NCI-H1105 (cell line): Measurements from ENCODE around the gene CD99.

ENCODE experiments used
- DNase-seq: peaks from one replicate; lab custom pipeline; 2025; lab: John Stamatoyannopoulos, UW

CD99 gene

DNA sequence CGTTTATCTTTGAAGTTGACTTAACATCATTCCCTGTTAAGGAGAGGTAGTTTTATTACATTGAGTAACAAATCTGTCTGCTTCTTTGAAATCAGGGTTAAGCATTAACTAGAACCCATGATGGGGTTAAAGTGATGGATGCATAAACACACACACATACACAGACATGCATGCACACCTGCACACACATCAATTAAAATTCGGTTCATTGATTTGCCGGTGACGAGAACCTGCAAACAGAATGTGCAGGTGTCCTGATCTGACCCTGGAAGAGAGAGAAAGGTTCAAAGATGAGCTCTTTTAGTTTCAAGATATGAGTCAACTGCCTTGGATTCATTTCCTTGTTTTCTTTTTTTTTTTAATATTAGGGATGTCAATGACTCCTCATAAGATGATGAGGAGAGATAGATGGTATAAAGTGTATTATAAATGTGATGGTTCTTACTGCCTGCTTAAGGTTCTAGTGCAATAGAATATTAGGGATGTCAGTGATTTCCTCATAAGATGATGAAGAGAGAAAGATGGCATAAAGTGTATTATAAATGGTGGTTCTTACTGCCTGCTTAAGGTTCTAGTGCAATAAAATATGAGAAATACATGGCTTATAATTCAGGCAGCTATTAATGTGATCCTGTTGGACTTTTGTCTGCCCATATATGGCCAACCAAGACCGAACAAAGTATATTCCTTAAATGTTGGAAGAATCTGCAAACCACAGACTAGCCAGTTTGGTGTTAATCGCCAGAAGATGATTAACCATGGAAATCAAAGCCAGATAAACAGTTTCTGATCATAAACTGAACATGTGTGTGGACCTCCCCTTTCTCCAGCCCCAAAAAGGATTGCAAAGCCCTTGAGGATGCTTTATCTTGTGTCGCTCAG lies 14.1 kb upstream of the CD99 start:
- no peak for DNase-seq

DNA sequence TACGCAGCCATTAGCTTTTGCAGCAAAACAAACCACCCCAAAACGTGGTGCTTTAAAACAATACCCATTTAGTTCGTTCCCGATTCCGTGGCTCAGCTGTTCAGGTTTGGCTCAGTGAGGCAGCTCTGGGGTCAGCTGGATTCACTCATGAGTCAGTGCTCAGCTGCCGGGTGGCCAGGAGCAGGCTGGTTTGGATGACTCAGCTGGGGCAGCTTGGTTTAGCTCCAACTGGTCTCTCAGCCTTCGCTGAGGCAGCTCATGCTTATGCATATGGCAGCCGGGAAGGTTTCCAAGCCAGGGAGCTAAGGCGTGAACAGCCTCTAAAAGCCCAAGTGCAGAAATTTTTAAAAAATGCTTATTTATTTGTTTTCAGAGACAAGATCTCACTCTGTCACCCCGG lies 13.3 kb upstream of the CD99 start:
- DNase-seq = no peak

DNA sequence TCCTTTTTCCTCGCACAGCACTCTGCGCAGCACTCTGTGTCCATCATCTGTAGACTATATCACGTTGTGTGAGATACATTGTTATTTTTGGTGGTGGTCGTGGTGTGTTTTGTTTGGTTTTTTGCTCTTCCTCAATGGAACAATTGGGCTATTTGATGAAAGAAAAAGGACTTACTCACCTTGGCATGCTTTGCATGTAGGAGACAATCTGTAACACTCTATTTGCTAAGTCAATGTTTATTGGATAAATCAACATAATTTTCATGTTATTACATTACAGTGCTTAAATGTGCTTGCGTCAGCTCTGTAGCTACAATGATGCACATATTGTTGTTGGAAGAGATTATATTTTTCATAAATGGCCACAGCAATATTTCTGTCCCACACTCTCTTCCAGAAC lies 12.5 kb upstream of the CD99 start:
- DNase-seq = no peak

DNA sequence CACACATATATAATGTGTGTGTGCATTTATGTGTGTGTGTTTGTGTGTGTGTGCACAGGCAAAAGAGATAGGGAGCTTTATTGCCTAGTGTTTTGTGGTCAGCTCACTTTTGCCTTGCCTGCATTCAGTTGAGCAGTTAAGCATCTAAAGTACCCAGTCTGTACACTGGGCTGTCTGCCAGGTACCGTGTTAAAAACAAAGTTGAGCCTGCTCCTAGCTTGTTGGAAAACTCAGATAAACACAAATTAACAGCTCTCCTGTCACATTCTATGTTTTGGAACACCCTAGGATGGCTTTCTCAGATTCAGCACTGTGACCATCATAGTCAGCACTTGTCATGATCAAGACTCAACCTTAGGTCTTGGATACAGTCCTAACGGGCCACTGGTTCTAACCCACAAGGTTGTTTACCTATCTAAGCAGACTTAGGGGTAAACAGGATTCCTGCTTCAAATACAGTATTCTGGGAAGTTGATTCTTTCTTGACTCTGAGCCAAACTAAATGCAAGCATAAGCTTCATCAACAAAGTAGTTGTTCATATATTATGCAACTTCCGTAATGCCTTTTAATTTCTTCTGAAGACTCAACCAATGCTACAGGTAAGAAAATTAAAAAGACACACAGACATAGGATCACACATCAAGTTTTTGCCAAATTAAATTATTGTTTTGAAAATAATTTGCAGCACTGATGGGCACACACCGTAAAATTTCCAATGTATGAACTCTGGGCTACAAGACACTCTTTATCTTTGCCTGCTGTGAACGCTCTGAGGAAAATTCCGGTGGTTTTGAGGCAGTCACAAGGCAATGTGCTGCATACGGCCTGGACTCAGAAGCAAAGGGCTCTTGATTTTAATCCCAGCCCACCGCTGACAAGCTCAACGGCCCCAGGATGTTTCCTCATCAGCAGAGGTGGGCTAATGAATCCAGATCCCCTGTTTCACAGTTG lies 11.3 kb upstream of the CD99 start:
- DNase-seq = no peak

DNA sequence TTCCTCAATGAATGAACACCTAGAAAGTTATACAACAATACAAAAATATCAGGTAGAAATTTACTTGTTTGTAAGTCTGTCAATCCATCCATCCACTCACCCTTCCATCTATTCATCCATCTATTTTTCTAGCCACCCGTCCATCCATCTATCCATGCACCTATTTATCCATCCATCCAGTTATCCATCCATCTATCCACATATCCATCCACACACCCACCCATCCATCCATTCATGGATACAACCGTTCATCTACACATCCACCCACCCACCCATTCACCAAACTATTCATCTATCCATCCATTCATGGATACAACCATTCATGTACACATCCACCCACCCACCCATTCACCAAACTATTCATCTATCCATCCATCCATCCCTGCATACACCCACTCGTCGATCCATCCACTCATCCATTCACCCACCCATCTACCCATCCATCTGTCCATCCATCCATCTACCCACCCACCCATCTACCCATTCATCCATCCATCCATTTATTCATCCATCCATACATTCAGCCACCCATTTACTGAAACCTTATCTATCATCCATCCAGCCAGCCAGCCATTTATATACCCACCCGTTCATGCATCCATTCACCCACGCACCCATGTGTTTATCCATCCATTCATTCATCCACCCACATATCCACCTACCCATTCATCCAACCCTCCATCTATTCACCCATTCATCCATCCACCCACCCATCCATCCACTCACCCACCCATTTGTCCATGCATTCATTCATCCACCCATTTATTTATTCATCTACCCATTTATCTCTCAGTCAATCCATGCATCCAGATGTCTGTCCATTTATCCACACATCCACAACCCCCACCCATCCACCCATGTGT lies 10.4 kb upstream of the CD99 start:
- DNase-seq = no peak

DNA sequence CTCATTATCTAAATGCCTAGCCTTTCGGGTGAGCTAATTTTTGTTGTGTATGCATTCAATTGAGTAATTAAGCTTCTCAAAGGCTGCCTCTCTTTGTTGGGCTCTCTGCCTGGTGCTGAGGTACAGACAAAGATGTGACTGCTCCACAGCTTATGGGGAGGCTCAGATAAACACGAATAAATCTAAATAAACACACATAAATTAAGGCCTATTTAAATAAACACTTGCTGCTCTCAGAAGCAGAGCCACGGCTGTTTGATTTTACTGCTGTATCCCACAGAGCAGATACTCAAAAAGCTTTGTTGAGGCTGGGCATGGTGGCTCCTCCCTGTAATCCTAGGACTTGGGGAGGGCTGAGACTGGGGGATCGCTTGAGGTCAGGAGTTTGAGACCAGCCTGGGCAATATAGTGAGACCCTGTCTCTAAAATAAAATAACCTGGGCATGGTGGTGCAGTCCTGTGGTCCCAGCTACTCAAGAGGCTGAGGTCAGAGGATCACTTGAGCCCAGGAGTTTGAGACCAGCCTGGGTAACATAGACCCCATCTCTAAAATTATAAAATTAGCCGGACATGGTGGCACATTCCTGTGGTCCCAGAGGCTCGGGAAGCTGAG lies 8.4 kb upstream of the CD99 start:
- DNase-seq = no peak

DNA sequence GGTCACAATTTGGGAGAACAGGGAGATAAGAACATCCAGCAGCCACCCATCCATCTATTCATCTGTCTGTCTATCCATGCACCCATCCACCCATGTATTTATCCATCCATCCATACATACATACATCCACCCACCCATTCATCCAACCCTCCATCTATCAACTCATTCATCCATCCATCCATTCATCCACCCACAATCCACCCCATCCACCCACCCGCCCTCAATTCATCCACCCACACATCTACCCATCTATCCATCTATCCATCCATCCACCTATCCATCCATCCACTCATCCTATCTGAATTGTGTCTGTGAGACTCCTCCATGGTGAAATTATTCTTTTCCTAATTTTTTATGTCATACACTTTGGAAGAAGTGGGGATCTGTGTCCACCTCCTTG lies 6.8 kb upstream of the CD99 start:
- DNase-seq = no peak

DNA sequence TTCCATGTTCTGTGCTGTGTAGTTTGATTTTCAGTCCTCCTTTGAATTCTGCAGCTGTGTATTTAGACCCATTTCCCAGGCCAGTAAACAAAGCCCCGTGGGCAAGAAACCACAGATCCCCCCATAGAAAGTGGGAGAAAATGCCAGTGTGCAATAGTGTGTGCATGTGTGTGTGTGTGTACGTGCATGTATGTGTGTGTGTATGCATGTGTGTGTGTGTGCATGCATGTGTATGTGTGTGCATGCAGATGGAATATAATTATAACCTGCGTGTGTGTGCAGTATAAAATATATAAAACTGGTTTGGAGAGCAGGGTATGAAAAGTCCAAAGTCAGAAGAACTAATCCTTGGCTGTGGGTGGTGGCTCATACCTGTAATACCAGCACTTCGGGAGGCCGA lies 5.2 kb upstream of the CD99 start:
- DNase-seq = no peak

DNA sequence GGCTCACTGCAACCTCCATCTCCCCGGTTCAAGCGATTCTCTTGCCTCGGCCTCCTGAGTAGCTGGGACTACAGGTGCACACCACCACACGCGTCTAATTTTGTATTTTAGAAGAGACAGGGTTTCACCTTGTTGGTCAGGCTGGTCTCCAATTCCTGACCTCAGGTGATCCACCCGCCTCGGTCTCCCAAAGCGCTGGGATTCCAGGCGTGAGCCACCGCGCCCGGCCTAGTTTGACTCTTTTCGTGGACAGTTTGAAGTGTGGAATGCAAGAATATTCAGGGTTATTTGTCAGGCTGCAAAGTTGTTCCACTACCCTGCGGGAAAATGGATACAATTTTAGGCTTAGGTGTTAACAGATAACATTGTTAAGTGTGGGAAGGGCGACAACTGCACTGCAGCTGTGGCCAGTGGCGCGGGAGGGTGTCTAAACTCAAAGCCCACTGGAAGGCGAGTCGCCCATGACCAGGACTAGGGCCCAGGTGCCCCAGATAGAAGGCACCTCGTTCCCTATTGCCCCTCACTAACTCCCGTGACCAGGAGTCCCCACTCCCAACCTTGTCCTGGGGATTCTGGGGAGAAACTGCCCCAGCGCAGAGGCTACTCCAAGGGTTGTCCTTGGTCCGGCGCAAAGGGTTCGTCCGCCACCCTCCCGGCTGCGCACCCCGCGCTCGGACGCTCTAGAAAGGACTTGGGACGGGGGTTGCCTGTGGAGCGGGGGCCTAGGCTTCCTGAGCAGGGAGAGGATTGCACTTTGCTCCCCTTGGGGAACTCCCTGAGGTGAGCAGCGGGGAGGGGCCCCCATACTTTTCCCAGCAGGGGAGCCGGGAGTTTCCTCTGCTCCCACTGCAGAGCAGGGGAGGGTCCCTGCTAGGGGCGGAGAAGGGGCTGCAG lies 1.1 kb upstream of the CD99 start:
- no peak for DNase-seq

DNA sequence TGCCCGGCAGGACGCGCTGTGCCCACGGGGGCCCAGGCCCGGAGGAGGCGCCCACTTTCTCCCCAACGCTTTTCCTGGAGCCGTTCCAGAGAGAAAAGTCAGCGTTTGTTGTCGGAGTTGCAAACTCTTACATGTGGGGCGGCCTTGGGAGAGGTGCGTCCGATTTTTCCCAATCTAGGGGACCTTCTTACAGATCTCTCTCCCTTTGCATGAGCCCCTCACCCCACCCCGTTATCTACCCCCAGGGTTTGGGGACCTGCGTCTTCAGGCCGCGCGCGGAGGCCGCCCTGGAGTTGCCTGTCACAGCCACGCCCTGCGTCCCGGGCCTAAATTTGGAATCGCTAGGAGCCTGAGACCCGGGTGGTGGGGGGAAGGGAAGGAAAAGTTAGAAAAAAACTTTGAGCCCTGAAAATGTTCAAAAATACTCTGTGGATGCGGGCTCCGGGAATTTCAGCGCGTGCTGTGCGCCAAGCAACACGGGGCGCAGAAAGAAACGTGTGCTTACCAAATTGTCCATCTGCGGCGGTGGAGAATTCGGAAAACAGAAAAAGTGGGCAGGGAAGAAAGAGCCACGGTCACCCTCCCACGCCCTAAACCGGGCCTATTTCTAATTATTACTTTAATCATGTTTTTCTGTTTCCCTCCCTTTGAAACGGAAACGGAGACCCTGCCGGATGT lies 587 bp downstream of the CD99 start:
- DNase-seq = no peak

DNA sequence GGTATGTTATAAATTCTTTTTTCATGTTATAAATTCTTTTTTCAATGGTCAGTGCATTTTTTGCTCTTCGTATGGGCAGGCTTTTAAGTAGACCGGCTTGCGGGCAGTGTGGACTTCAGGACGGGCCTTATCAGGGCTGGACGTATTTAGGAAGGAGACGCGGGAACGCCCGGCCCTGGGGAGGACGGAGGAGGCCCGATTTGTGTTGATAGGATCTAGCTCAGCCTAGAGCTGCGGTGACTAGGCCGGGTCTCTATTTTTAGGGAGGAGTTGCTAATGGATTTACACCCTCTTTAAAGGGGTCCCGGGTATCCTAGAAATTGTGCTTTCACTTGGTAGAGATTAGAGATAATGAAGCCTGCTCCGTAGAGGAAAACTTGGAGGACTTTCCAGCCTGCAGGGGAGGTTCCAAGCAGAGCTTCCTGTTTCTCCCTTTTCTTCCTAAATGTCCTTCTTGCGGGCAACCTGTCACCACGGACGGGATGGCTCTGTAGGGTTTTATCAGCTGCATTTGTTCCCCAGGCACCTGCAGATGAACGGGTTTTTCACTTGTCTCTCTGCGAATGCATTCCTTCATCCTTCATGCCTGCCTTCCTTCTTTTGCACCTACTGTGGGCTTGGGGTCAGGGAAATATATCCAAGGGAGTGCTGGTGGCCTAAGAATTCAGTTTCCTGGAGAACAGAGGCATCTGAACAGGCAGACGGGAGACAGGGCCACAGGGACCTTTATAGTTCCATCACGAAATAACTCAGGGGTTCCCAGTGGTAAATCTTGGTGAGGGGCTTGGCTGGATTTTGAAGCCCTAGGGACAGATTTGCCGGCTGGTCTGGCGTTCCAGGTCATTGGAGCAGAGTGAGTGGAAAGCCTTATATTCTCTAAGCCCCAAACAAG lies 1.4 kb downstream of the CD99 start:
- DNase-seq = no peak

DNA sequence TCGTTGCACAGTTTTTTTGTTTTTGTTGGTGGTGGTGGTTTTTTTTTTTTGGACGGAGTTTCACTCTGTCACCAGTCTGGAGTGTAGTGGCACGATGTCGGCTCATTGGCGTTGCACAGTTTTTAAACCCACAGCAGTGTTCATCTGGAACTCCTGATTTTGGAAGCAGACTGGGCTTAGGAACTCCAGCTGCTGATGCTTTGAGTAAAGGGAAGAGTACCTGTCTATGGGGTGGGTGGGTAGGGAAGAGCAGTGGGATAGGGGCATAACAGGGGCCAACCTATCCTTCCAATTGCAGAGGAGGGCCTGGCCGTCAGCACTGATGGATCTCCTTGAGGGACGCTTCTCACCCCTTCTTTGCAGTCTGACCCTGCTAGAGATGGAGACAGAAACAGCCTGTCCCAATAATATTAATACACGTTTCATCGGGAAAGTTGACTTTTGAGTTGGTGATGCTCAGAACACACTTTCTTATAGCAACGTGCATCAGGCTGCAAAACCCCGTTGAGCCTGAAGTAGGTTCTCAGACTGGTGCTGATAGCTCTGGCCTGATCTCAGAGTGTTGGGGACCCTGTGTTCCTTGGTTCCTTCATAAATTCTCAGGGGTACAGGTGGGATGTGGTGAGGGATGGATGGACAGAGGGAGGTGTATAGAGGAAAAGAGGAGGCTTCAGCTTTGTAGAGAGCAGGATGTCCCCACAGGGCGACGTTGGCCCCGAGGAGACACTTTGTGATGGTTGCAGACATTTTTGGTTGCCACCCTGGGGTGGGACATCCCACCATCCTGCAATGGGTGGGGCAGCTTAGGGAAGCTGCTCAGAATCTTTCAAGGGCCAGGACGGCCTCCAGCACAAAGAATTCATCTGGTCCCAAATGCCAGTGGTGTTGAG lies 2.3 kb downstream of the CD99 start:
- no peak for DNase-seq

DNA sequence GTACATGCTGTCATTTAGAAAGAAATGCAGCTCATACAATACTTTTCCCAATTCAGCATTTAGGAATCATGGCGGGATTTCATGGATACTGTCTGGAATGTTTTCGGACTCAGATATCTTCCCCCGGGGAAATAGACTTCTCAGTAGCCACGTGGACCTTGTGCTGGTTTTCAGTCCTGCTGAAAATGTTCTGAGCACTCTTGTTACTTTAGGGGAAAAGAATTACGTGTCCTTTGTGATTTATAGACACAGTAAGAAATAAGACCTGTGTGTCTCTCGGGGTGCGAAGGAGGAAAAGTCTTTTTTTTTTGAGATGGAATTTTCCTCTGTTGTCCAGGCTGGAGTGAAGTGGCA lies 3.8 kb downstream of the CD99 start:
- DNase-seq = no peak

DNA sequence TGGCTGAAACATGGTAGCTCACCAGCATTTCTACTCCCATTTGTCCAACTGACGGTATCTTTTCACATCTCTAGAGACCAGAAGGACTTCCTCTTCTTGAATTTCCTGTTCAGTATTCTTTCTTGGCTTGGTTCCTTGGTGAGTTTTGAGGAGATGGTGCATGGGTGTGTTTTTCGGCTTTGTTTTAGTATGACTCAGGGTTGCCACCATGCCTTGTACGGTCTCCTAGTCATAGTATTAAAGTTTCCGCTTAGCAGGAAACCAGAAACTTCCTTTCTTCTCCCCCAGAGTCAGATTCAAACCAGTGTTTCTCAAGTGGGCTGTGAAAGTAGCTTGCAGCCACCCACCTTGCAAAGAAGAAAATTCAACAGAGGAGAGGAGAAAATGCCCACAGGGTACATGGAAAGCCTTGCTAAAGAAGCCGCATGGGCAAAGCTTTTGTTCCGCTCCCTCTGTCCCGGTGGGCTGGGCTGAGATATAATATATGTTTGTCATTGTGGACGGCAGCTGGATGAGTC lies 5.7 kb downstream of the CD99 start:
- DNase-seq = no peak

DNA sequence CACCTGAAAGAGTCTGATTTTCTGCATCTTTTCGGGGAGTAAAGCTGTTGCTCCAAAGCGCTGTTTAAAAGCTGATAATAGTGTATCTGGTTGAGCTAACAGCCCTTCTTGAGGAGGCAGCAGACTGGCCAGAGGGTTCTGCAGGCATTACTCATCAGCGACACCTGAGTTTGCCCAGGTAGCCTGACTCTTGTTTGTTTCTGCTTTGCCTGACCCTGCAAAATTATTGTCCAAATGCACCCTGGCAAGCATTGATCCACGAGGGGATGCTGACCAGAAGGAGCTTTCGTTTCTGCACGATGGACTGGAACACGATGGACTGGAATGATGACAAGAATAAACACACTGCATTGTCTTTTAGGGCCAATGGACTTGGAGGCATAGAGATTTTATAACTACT lies 6.2 kb downstream of the CD99 start:
- DNase-seq = no peak

DNA sequence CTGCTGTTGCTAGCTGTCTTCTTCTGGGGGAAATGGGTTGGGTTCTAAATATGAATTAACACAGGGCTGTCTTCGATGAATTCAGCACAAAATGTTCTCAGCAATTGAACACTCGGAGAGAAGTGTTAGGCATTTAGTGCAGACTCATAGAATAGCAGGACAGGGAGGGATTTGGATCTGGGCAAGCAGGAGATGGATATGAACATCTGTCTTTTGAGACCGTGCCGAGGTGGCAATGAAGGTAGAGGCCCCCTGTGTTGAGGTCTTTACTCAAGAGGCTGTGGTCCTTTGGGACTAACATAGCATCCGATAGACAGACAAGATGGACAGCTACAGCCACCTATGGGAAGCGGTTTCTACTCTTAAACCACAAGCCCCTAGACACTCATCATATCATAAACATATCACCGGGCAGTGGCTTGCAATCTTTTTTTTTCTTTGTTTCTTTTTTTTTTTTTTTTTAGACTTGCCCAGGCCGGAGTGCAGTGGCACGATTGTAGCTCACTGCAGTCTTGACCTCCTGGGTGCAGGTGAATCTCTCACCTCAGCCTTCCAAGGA lies 6.7 kb downstream of the CD99 start:
- DNase-seq = no peak

DNA sequence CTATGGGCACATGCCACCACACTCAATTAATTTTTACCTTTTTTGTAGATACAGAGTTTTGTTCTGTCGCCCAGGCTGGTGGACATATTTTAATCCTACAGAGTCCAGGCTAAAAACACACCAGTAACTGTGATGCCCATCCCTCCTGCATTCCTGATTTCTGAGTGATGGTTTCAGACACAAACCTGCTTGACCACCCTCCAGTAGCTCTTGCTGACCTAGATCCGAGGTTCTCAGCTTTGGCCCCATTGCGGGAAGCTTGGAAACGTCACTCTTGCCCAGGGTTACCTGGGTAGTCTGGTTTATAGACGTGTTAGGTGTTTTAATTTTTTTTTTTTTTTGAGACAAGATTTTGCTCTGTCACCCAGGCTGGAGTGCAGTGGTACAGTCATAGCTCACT lies 7.5 kb downstream of the CD99 start:
- no peak for DNase-seq

DNA sequence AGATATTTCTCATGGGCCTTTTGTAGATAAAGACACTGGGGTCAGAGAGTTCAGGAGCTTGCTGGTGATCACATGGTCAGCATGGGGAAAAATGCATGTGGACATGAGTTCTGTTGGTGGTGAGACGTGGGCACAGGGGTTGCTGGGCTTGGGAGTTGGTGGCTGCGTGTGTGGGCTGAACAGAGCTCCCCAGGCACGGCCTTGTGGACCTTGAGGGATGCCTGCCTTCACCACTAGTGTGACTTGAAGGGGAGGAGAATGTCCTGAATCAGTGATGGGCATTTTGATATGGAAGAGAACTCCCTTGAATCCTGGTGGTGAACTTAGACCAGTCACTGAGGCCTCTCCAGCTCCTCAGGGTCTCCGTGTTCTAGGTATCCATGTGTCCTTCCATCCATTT lies 8.9 kb downstream of the CD99 start:
- DNase-seq = no peak
